ENCODE measurements around the gene NGDN. TPM values are rescaled to one million over a fixed set of nuclear protein-coding genes. Genes with fewer than 3 reads are reported as not detected.

The NGDN gene
- total and polyA plus RNA-seq, 3 donors from 2014 or later = 47.5 to 57.9 (median 48.7) TPM

DNA sequence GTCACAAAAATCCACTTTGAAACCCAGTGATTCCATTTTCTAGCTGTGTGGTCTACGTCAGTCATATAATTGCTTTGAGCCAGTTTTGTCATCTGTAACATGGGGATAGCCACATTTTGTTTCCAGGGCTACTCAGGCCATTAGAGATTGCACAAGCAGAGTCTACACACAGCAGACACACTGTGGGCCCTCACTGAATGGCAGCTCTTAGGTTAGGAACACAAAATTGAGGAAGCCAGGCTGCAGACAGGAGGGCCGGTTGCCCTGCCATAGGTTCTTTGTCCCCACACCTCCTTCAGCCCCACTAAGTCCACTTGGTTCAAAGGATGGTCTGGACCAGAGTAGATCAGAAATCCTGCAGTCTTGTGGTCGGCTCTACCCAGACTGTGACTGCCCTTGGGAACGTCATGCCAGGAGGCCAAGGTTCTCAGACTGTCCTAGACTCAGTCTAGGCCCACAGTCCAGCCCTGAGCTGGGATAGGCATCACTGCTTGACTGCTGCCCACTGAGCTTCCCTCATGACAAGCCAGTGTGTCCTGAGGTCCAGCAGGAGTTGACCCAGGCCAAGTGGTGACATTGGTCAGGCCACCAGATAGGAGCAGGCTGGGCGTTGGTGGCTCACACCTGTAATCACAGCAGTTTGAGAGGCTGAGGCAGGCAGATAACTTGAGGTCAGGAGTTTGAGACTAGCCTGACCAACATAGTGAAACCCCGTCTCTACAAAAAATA is 30.2 kb upstream of the NGDN start:
- TF ChIP-seq, protein P1, sequence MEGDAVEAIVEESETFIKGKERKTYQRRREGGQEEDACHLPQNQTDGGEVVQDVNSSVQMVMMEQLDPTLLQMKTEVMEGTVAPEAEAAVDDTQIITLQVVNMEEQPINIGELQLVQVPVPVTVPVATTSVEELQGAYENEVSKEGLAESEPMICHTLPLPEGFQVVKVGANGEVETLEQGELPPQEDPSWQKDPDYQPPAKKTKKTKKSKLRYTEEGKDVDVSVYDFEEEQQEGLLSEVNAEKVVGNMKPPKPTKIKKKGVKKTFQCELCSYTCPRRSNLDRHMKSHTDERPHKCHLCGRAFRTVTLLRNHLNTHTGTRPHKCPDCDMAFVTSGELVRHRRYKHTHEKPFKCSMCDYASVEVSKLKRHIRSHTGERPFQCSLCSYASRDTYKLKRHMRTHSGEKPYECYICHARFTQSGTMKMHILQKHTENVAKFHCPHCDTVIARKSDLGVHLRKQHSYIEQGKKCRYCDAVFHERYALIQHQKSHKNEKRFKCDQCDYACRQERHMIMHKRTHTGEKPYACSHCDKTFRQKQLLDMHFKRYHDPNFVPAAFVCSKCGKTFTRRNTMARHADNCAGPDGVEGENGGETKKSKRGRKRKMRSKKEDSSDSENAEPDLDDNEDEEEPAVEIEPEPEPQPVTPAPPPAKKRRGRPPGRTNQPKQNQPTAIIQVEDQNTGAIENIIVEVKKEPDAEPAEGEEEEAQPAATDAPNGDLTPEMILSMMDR (IDR thresholded peaks at IDR 0.05) = no peak
- TF ChIP-seq POLR2A (IDR thresholded peaks at IDR 0.05) = no peak
- Histone ChIP-seq H3K4me3 (no peak overlapping the region), H3K9me3 (no peaks in the 10 kb centered on the region), H3K36me3 (ENCODE audit: low read depth, missing control alignments) (no peaks in the 10 kb centered on the region), H3K27me3 (no peaks in the 10 kb centered on the region), H3K27ac (no peak overlapping the region), H3K4me1 (no peaks in the 10 kb centered on the region)
- intact Hi-C loops (cut with DNase I; ENCODE audit: low total_unique reads) = no loop called here
- 92 to 95% methylated on average over 5 to 6 of the region's 6 CpGs for WGBS, 2 donors
- DNase-seq = peak; percentile 6

DNA sequence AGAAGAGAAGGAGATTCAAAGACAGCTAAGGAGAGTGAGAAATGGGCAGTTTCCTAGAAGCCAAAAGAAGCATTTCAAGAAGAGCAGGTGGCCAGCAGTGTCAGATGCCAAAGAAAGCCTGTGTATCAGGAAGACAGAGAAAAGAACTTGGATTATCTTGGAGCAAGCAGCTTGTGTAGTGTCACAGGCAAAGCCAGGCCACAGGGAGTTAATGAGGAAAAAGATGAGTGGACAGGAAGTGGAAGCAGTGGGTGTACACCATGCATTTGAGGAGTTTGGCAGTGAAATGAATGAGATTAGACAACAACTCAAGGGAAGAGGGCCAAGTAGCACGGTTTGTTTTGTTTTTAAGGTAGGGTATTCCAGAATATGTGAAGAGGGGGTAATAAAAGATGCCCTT is 28.4 kb upstream of the NGDN start:
- no peaks in the 10 kb centered on the region for H3K27me3 ChIP-seq
- TF ChIP-seq, protein P1 (IDR thresholded peaks at IDR 0.05) = no peak
- no peak for TF ChIP-seq POLR2A (IDR thresholded peaks at IDR 0.05)
- H3K4me1 ChIP-seq = no peaks in the 10 kb centered on the region
- DNase-seq = peak; percentile 5
- intact Hi-C loops (cut with DNase I; ENCODE audit: low total_unique reads) = loop anchor here (10.0 kb wide), 1 partner anchor 106 kb away; no protein-coding TSS in a partner anchor
- H3K27ac ChIP-seq = no peak overlapping the region
- no peaks in the 10 kb centered on the region for H3K36me3 ChIP-seq (ENCODE audit: low read depth, missing control alignments)
- no peak overlapping the region for H3K4me3 ChIP-seq
- no peaks in the 10 kb centered on the region for H3K9me3 ChIP-seq
- 11 to 30% methylated on average over 1 of the region's 1 CpG for WGBS, 2 donors

DNA sequence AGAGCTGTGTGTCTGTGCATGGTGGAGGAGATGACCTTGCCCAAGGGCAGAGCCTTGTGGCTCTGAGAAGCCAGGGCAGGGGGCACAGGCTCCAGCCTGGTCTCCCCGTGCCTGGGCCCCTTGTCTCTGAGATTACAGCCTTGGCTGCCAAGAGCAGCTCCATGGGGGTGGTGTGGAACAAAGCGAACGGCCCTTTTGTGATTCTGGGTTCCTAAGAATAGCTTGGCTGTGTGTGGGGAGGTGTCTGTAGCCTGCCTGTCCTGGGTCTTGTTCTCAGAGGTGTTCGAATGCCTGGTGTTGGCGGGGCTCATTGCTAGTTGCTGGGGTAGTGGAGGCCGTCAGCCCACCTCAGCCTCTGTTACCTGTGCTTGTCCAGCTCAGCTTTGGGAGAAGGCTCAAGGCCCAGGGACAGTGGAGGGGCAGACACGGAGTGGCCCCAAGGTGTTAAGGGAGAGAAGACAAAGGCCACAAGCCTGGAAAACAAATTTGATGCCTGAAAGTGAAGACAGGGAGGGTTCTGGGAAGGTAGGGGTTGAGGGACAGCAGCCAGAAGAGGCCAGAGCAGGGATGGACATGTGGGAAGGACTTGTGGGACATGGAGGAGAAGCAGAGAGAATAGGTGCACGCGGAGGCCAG is 26.7 kb upstream of the NGDN start:
- H3K36me3 ChIP-seq (ENCODE audit: low read depth, missing control alignments) = no peaks in the 10 kb centered on the region
- peak; percentile 4 for DNase-seq
- H3K27ac ChIP-seq = no peak overlapping the region
- WGBS, 2 donors = 75 to 93% methylated on average over 4 to 9 of the region's 9 CpGs
- no peak overlapping the region for H3K4me3 ChIP-seq
- H3K9me3 ChIP-seq = no peaks in the 10 kb centered on the region
- intact Hi-C loops (cut with DNase I; ENCODE audit: low total_unique reads) = loop anchor here (10.0 kb wide), 1 partner anchor 108 kb away; no protein-coding TSS in a partner anchor
- no peak for TF ChIP-seq POLR2A (IDR thresholded peaks at IDR 0.05)
- TF ChIP-seq, protein P1 (IDR thresholded peaks at IDR 0.05) = no peak
- H3K27me3 ChIP-seq = no peaks in the 10 kb centered on the region
- H3K4me1 ChIP-seq = no peaks in the 10 kb centered on the region

GRCh38 chr14:23443411-23443812 is 26.1 kb upstream of the NGDN start:
- peak; percentile 10 for DNase-seq
- H3K27ac ChIP-seq = no peak overlapping the region
- H3K4me1 ChIP-seq = no peaks in the 10 kb centered on the region
- no peaks in the 10 kb centered on the region for H3K9me3 ChIP-seq
- no peak overlapping the region for H3K4me3 ChIP-seq
- H3K27me3 ChIP-seq = no peaks in the 10 kb centered on the region
- no peak for TF ChIP-seq POLR2A (IDR thresholded peaks at IDR 0.05)
- TF ChIP-seq, protein P1 (IDR thresholded peaks at IDR 0.05) = no peak
- no peaks in the 10 kb centered on the region for H3K36me3 ChIP-seq (ENCODE audit: low read depth, missing control alignments)
- intact Hi-C loops (cut with DNase I; ENCODE audit: low total_unique reads) = loop anchor here (10.0 kb wide), 1 partner anchor 109 kb away; no protein-coding TSS in a partner anchor
- WGBS, 2 donors = 86 to 90% methylated on average over 11 of the region's 11 CpGs
